ENCODE results near the gene WASL. TPM values are rescaled to one million over a fixed set of nuclear protein-coding genes. Genes with fewer than 3 reads are reported as not detected.

WASL gene
- total and polyA plus RNA-seq, 2 of the 13 experiments (the other 11 are each of a cell fraction or from before 2014, with no cell fraction given): 7.9 to 12.8 TPM

DNA sequence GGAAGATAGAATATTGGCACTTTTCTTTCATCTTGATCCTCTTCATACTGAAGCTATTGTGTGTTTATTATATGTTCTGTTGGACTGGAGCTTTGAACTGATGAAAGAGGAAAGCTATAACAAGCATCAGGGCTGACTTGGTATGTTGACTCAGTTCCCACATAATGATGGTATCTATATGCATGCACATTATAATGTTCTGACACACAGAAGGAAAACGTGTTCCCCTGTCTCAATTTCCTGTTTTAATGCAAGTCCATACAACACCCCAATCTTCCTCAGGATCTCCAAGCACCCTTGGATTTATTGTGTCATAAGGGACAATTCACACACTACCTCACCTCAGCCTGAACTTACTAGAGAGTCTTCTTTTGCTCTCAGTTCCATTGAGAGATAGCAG lies 8.3 kb upstream of the WASL start:
- intact Hi-C loops (cut with micrococcal nuclease; ENCODE audit: unreplicated experiment): no loop called here
- Histone ChIP-seq H3K4me1 (ENCODE audit: insufficient read depth, low read length) (no peaks in the 10 kb centered on the region), H3K9ac (ENCODE audit: insufficient read depth, low read depth, low read length) (no peak overlapping the region), H2AFZ (ENCODE audit: low read length) (no peak overlapping the region), H3K4me3 (replicated peaks in 1 of 3; ENCODE audit: insufficient read depth in 1 of 3, low read depth in 2 of 3, low read length in 3 of 3) (no peak overlapping the region), H3K27me3 (ENCODE audit: control insufficient read depth in 1 of 2, insufficient read depth in 2 of 2, low read length in 2 of 2) (0 out of 5 replicates have a peak, but pooled peaks cover 0 to 1% of the 10 kb centered on the region in 2 experiments), H3K9me3 (ENCODE audit: low read length) (no peaks in the 10 kb centered on the region), H3K27ac (ENCODE audit: extremely low read length, insufficient read depth, low read length) (no peak overlapping the region), H3K4me2 (ENCODE audit: low read depth, low read length) (no peak overlapping the region), H3K36me3 (replicated peaks in 1 of 2; ENCODE audit: control insufficient read depth in 1 of 2, insufficient read depth in 2 of 2, low read length in 2 of 2) (no peaks in the 10 kb centered on the region), H3K79me2 (ENCODE audit: insufficient read depth, low read length) (no peaks in the 10 kb centered on the region), H4K20me1 (ENCODE audit: insufficient read depth, low read length) (no peaks in the 10 kb centered on the region)
- ChIA-PET POLR2A (no interaction called here), CTCF (ENCODE audit: low intra/inter-chr PET ratio, low total read pairs) (no interaction called here)
- ATAC-seq: no peak
- TF ChIP-seq DNMT1 (CRISPR knock-in tag; IDR thresholded peaks at IDR 0.05): no peak
- no peak for TF ChIP-seq MAFF (IDR thresholded peaks at IDR 0.05; ENCODE audit: low read depth, low read length)
- TF ChIP-seq NFE2L1 (CRISPR knock-in tag; IDR thresholded peaks at IDR 0.05; ENCODE audit: borderline replicate concordance): no peak
- TF ChIP-seq NCOA2 (CRISPR knock-in tag; IDR thresholded peaks at IDR 0.05): no peak
- no peak for TF ChIP-seq ZMYM4 (CRISPR knock-in tag; IDR thresholded peaks at IDR 0.05)
- TF ChIP-seq, protein P1, sequence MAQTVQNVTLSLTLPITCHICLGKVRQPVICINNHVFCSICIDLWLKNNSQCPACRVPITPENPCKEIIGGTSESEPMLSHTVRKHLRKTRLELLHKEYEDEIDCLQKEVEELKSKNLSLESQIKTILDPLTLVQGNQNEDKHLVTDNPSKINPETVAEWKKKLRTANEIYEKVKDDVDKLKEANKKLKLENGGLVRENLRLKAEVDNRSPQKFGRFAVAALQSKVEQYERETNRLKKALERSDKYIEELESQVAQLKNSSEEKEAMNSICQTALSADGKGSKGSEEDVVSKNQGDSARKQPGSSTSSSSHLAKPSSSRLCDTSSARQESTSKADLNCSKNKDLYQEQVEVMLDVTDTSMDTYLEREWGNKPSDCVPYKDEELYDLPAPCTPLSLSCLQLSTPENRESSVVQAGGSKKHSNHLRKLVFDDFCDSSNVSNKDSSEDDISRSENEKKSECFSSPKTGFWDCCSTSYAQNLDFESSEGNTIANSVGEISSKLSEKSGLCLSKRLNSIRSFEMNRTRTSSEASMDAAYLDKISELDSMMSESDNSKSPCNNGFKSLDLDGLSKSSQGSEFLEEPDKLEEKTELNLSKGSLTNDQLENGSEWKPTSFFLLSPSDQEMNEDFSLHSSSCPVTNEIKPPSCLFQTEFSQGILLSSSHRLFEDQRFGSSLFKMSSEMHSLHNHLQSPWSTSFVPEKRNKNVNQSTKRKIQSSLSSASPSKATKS (CRISPR knock-in tag; IDR thresholded peaks at IDR 0.05): no peak
- no peak for TF ChIP-seq GLI4 (CRISPR knock-in tag; IDR thresholded peaks at IDR 0.05; ENCODE audit: borderline replicate concordance)
- TF ChIP-seq ASH2L (IDR thresholded peaks at IDR 0.05; ENCODE audit: insufficient read length, low read depth, low read length): no peak
- TF ChIP-seq MXI1 (IDR thresholded peaks at IDR 0.05; ENCODE audit: borderline replicate concordance, low read depth, low read length): no peak
- no peak for TF ChIP-seq GATAD1 (CRISPR knock-in tag; IDR thresholded peaks at IDR 0.05)
- TF ChIP-seq AGO1 (IDR thresholded peaks at IDR 0.05; ENCODE audit: low read depth, low read length, poor library complexity, severe bottlenecking): no peak
- TF ChIP-seq ZKSCAN5 (CRISPR knock-in tag; IDR thresholded peaks at IDR 0.05): no peak
- no peak for TF ChIP-seq RAD21 (CRISPR knock-in tag; IDR thresholded peaks at IDR 0.05)
- no peak for TF ChIP-seq KDM3A (CRISPR knock-in tag; IDR thresholded peaks at IDR 0.05; ENCODE audit: low read depth)
- TF ChIP-seq, protein P2, sequence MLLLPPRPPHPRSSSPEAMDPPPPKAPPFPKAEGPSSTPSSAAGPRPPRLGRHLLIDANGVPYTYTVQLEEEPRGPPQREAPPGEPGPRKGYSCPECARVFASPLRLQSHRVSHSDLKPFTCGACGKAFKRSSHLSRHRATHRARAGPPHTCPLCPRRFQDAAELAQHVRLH (CRISPR knock-in tag; IDR thresholded peaks at IDR 0.05; ENCODE audit: borderline replicate concordance, low read depth): no peak
- TF ChIP-seq ZFP41 (CRISPR knock-in tag; IDR thresholded peaks at IDR 0.05; ENCODE audit: borderline replicate concordance): no peak
- TF ChIP-seq, protein P3, sequence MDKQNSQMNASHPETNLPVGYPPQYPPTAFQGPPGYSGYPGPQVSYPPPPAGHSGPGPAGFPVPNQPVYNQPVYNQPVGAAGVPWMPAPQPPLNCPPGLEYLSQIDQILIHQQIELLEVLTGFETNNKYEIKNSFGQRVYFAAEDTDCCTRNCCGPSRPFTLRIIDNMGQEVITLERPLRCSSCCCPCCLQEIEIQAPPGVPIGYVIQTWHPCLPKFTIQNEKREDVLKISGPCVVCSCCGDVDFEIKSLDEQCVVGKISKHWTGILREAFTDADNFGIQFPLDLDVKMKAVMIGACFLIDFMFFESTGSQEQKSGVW (CRISPR knock-in tag; IDR thresholded peaks at IDR 0.05; ENCODE audit: borderline replicate concordance): no peak
- no peak for DNase-seq (ENCODE audit: low spot score)
- BruUV-seq (replicated peaks): no TSS peak
- in situ Hi-C loops (cut with HindIII; ENCODE audit: extremely low pct_ligation_motif_present, low pct_unique_long_range_greater_than_20kb): no loop called here
- 0% methylated on average over 1 of the region's 1 CpG for whole genome bisulfite sequencing (ENCODE audit: low lambda C conversion rate)
- FAIRE-seq: no peak
